Keratinocyte (primary cell): Measurements from ENCODE around the gene PLCL1. TPM values are rescaled to one million over a fixed set of nuclear protein-coding genes. Genes with fewer than 3 reads are reported as not detected.

Experiments used
- polyA plus RNA-seq, 5 experiments: library from polyadenylated mRNA; depleted of rRNA in 3 of 5; stranded (reverse) in 3 of 5; stranded (forward) in 1 of 5; unstranded in 1 of 5; fragments of >200 nt; gene quantifications; 1 replicate in 1 of 5; 2 replicates in 3 of 5; 3 replicates in 1 of 5; pipeline versions ENCODE4 v1.2.1 to v1.2.3, GENCODE V29; 2011 to 2012; ENCODE audit warnings: missing spikeins in 2 of 5, low read depth in 1 of 5, low replicate concordance in 1 of 5

PLCL1 gene
- polyA plus RNA-seq, 1 donor (not counting 4 experiments of a cell fraction or from before 2014, with no cell fraction given): 0.01 TPM

Other genes with a start within 250 kb of the PLCL1 start
- gene RFTN2, start 129.0 kb upstream of the PLCL1 start, polyA plus RNA-seq: 0.18 to 0.37 TPM (median 0.25 TPM) in 3 replicates
- 7.4 to 9.6 TPM (median 9.2 TPM) in 3 replicates for gene MARS2, start 99.2 kb upstream of the PLCL1 start, polyA plus RNA-seq
- gene BOLL, start 19.3 kb upstream of the PLCL1 start, polyA plus RNA-seq: not detected in 3 replicates